ENCODE data around the gene OS9. TPM values are rescaled to one million over a fixed set of nuclear protein-coding genes. Genes with fewer than 3 reads are reported as not detected.

OS9 gene
- total RNA-seq, 2 experiments from 2014 or later: 82.6 to 112 TPM

DNA sequence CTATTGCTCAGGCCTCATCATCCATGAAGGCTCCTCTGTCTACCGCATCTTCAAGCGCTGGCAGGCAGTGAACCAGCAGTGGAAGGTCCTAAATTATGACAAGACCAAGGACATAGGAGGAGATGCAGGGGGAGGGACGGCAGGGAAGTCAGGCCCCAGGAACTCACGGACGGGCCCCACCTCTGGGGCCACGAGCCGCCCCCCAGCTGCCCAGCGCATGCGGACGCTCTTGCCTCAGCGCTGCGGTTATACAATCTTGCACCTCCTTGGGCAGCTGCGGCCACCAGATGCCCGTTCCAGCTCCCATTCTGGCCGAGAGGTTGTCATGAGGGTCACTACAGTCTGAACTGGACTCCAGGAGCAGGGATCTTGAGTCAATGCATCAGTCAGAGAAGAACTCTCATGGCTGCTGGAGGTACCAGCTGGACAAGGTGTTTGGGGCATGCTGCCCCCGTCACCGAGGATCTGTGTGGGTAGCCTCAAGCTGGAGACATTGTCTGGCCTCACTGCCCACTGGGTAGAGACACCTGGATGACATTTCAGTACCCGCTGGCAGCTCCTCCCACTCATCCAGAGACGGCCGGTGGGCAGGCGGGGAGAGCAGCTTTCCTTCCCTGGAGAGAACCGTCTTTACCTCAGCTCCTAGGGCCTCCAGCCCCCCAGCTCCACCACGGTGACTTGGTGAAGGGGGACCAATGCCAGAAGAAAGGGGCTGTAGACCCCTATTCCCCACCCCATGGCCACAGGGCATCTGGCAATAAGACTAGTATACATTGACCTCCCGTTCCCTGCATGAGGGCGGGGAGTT, 64.8 kb downstream of the OS9 start:
- no peak for DNase-seq (ENCODE audit: low spot score)
- H3K4me3 ChIP-seq (ENCODE audit: low read depth, low read length, poor library complexity, severe bottlenecking): no peak overlapping the region
- peaks cover 50% of the 10 kb centered on the region for H3K36me3 ChIP-seq (ENCODE audit: insufficient read depth, low read length)
- H4K20me1 ChIP-seq (ENCODE audit: insufficient read depth, low read length): peaks cover 10% of the 10 kb centered on the region; the same call in 1 of the 2 replicates
- H3K4me2 ChIP-seq (ENCODE audit: low read length): no peak overlapping the region
- no TSS peak for BruUV-seq (replicated peaks)
- intact Hi-C loops (cut with micrococcal nuclease; ENCODE audit: unreplicated experiment): no loop called here
- ChIA-PET POLR2A (interaction anchor here (0.5 to 1.1 kb wide), 2 partner anchors 14 to 55 kb away, joined by 3 read pairs; partner anchors contain the start of genes EEF1AKMT3 and METTL1), CTCF (ENCODE audit: unreplicated experiment) (no interaction called here)
- peaks cover 21% of the 10 kb centered on the region for H3K4me1 ChIP-seq (ENCODE audit: insufficient read depth, low read length, poor library complexity, severe bottlenecking)
- H3K9me2 ChIP-seq (ENCODE audit: insufficient read depth, low read length): no peaks in the 10 kb centered on the region
- no peak for TF ChIP-seq EZH2phosphoT487 (IDR thresholded peaks at IDR 0.05; ENCODE audit: borderline replicate concordance, low read depth, low read length)
- TF ChIP-seq, protein P1, sequence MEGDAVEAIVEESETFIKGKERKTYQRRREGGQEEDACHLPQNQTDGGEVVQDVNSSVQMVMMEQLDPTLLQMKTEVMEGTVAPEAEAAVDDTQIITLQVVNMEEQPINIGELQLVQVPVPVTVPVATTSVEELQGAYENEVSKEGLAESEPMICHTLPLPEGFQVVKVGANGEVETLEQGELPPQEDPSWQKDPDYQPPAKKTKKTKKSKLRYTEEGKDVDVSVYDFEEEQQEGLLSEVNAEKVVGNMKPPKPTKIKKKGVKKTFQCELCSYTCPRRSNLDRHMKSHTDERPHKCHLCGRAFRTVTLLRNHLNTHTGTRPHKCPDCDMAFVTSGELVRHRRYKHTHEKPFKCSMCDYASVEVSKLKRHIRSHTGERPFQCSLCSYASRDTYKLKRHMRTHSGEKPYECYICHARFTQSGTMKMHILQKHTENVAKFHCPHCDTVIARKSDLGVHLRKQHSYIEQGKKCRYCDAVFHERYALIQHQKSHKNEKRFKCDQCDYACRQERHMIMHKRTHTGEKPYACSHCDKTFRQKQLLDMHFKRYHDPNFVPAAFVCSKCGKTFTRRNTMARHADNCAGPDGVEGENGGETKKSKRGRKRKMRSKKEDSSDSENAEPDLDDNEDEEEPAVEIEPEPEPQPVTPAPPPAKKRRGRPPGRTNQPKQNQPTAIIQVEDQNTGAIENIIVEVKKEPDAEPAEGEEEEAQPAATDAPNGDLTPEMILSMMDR (conservative IDR thresholded peaks at IDR 0.05; ENCODE audit: low read length): no peak
- peaks cover 7% of the 10 kb centered on the region; the same call in 1 of the 2 replicates for H3K79me2 ChIP-seq (ENCODE audit: insufficient read depth, low read depth, low read length)
- H3K27ac ChIP-seq (ENCODE audit: low read depth, low read length, poor library complexity, severe bottlenecking): no peak overlapping the region
- no peak overlapping the region for H2AFZ ChIP-seq (ENCODE audit: low read length)
- H3K9me3 ChIP-seq (ENCODE audit: low read length): no peaks in the 10 kb centered on the region

DNA sequence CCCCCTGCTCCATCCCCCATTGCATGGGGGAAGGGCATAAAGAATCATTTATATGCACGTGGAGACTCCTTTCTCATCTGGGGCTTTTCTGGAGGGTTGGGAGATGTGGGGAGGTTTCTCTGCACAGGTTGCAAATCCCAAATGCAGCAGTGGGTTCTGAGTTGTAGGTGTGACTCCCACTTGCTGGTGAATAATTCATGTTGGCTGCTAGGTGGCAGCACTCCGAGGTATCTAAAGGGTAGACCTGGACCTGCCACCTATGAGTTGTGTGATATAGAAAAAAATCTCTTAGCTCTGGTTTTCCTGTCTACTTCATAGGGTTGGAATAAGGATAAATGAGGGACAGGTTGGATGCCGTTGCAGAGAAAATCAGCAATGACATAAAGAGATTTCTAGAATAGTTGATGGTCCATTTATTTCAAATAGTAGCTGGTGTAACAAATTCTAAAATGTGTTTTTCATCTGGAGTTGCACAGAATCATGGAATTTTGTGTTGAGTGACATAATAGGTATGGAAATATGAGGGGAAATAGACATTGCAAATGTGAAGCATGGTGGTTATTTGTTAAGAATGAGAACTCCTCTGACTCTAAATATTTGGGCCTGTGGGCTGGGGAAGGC, 65.5 kb downstream of the OS9 start:
- Histone ChIP-seq H3K9me2 (ENCODE audit: insufficient read depth, low read length) (no peaks in the 10 kb centered on the region), H2AFZ (ENCODE audit: low read length) (no peak overlapping the region), H3K9me3 (ENCODE audit: low read length) (no peaks in the 10 kb centered on the region), H3K4me1 (ENCODE audit: insufficient read depth, low read length, poor library complexity, severe bottlenecking) (peaks cover 13% of the 10 kb centered on the region), H3K4me3 (ENCODE audit: low read depth, low read length, poor library complexity, severe bottlenecking) (no peak overlapping the region), H3K79me2 (ENCODE audit: insufficient read depth, low read depth, low read length) (peaks cover 7% of the 10 kb centered on the region; the same call in 1 of the 2 replicates), H3K36me3 (ENCODE audit: insufficient read depth, low read length) (peaks cover 50% of the 10 kb centered on the region), H3K4me2 (ENCODE audit: low read length) (no peak overlapping the region), H4K20me1 (ENCODE audit: insufficient read depth, low read length) (peaks cover 10% of the 10 kb centered on the region; the same call in 1 of the 2 replicates), H3K27ac (ENCODE audit: low read depth, low read length, poor library complexity, severe bottlenecking) (no peak overlapping the region)
- DNase-seq (ENCODE audit: low spot score): peak; percentile 68
- intact Hi-C loops (cut with micrococcal nuclease; ENCODE audit: unreplicated experiment): no loop called here
- ChIA-PET POLR2A (interaction anchor here (1.0 to 1.1 kb wide), 2 partner anchors 13 to 136 kb away, joined by 3 read pairs; partner anchors contain the start of genes EEF1AKMT3 and METTL1), CTCF (ENCODE audit: unreplicated experiment) (interaction anchor here (0.7 kb wide), 1 partner anchor 13 kb away, joined by 3 read pairs; the partner anchor contains the start of genes EEF1AKMT3 and METTL1)
- no peak for TF ChIP-seq EZH2phosphoT487 (IDR thresholded peaks at IDR 0.05; ENCODE audit: borderline replicate concordance, low read depth, low read length)
- TF ChIP-seq, protein P1 (conservative IDR thresholded peaks at IDR 0.05; ENCODE audit: low read length): peak; percentile 87
- no TSS peak for BruUV-seq (replicated peaks)

Measured in OCI-LY7 (cell line).